Mesenchymal stem cell (in vitro differentiated cells and primary cell): ENCODE data around the gene MOV10L1.

ENCODE experiments used
- DNase-seq: peaks from one replicate; pipeline ENCODE4 v3.0.0-alpha.2; 2013
- H2AFZ ChIP-seq: one replicate; pipeline ENCODE4 v1.6.1; 2013; ENCODE audit warnings: low read depth, mild to moderate bottlenecking, control low read depth, inconsistent platforms, low read length, moderate library complexity
- H2AK5ac ChIP-seq: 2 replicates; pipeline ENCODE4 v1.6.1; 2013; ENCODE audit warnings: low read length, moderate library complexity, mild to moderate bottlenecking, inconsistent platforms; ENCODE audit not compliant: severe bottlenecking
- H2BK120ac ChIP-seq: one replicate; pipeline ENCODE4 v1.6.1; 2013; ENCODE audit warnings: low read depth, mild to moderate bottlenecking, inconsistent platforms, low read length, moderate library complexity
- H2BK12ac ChIP-seq, 2 experiments: one replicate each; pipeline ENCODE4 v1.6.1; 2013; ENCODE audit warnings: inconsistent platforms in 2 of 2, low read length in 2 of 2, mild to moderate bottlenecking in 2 of 2, moderate library complexity in 2 of 2, control low read depth in 1 of 2
- H2BK15ac ChIP-seq: one replicate; pipeline ENCODE4 v1.6.1; 2013; ENCODE audit warnings: mild to moderate bottlenecking, low read depth, inconsistent platforms; ENCODE audit not compliant: poor library complexity, severe bottlenecking
- H2BK5ac ChIP-seq: 2 replicates; pipeline ENCODE4 v1.6.1; 2013; ENCODE audit warnings: low read depth, mild to moderate bottlenecking, low read length, control low read depth, inconsistent platforms; ENCODE audit not compliant: poor library complexity, severe bottlenecking
- H3K14ac ChIP-seq, 2 experiments: one replicate each; pipeline ENCODE4 v1.6.1; 2013; ENCODE audit warnings: inconsistent platforms in 2 of 2, low read length in 2 of 2, control low read depth in 1 of 2, mild to moderate bottlenecking in 1 of 2, moderate library complexity in 1 of 2
- H3K18ac ChIP-seq, 2 experiments: one replicate each; pipeline ENCODE4 v1.6.1; 2013; ENCODE audit warnings: inconsistent platforms in 2 of 2, low read length in 2 of 2, control low read depth in 1 of 2, low read depth in 1 of 2, mild to moderate bottlenecking in 1 of 2
- H3K23ac ChIP-seq, 2 experiments: one replicate each; pipeline ENCODE4 v1.6.1; 2013; ENCODE audit warnings: inconsistent platforms in 2 of 2, low read length in 2 of 2, mild to moderate bottlenecking in 2 of 2, moderate library complexity in 2 of 2, control low read depth in 1 of 2
- H3K27ac ChIP-seq: 2 replicates; pipeline ENCODE4 v1.5.1; 2013; ENCODE audit warnings: mild to moderate bottlenecking, moderate library complexity, low read length, control low read depth, inconsistent platforms; ENCODE audit not compliant: poor library complexity, severe bottlenecking
- H3K27me3 ChIP-seq, 2 experiments: 2 replicates each; pipeline versions ENCODE4 v1.6.1 to v1.7.0; 2013; ENCODE audit warnings: low read length in 2 of 2, mild to moderate bottlenecking in 2 of 2, moderate library complexity in 2 of 2, control low read depth in 1 of 2, inconsistent platforms in 1 of 2; ENCODE audit not compliant: control insufficient read depth in 1 of 2, insufficient read depth in 1 of 2
- H3K36me3 ChIP-seq, 2 experiments: 2 replicates each; pipeline versions ENCODE4 v1.6.1 to v1.7.0; 2013; ENCODE audit warnings: low read length in 2 of 2, control low read depth in 1 of 2, inconsistent platforms in 1 of 2, low read depth in 1 of 2, mild to moderate bottlenecking in 1 of 2; ENCODE audit not compliant: insufficient read depth in 2 of 2, control insufficient read depth in 1 of 2
- H3K4ac ChIP-seq, 2 experiments: one replicate each; pipeline ENCODE4 v1.6.1; 2013; ENCODE audit warnings: inconsistent platforms in 2 of 2, low read length in 2 of 2, mild to moderate bottlenecking in 2 of 2, moderate library complexity in 2 of 2, control low read depth in 1 of 2, low read depth in 1 of 2
- H3K4me1 ChIP-seq: 2 replicates; pipeline ENCODE4 v1.6.1; 2013; ENCODE audit warnings: low read depth, low read length, control low read depth; ENCODE audit not compliant: control insufficient read depth, insufficient read depth
- H3K4me2 ChIP-seq: 2 replicates; pipeline ENCODE4 v1.6.1; 2013; ENCODE audit warnings: low read length, mild to moderate bottlenecking, inconsistent platforms; ENCODE audit not compliant: poor library complexity, severe bottlenecking
- H3K4me3 ChIP-seq, 2 experiments: 2 replicates each; pipeline versions ENCODE4 v1.5.1 to v1.7.0; 2013; ENCODE audit warnings: low read length in 2 of 2, mild to moderate bottlenecking in 2 of 2, control low read depth in 1 of 2, low read depth in 1 of 2; ENCODE audit not compliant: insufficient read depth in 1 of 2
- H3K79me1 ChIP-seq: replicated peaks from 2 replicates; pipeline ENCODE4 v1.6.1; 2013; ENCODE audit warnings: mild to moderate bottlenecking, control low read depth, low read length, inconsistent platforms; ENCODE audit not compliant: poor library complexity, severe bottlenecking
- H3K9ac ChIP-seq: 2 replicates; pipeline ENCODE4 v1.7.0; 2013; ENCODE audit warnings: mild to moderate bottlenecking, low read length, moderate library complexity
- H3K9me3 ChIP-seq: 2 replicates; pipeline ENCODE4 v1.7.0; 2013; ENCODE audit warnings: mild to moderate bottlenecking, low read length; ENCODE audit not compliant: control insufficient read depth
- H4K8ac ChIP-seq: one replicate; pipeline ENCODE4 v1.6.1; 2013; ENCODE audit warnings: inconsistent platforms, mild to moderate bottlenecking, low read length, moderate library complexity
- H4K91ac ChIP-seq: one replicate; pipeline ENCODE4 v1.6.1; 2013; ENCODE audit warnings: mild to moderate bottlenecking, low read length, inconsistent platforms
- WGBS: methylation state at CpG from one replicate; pipeline ENCODE4 v1.1.7; 2013; ENCODE audit warnings: mixed read lengths; 5-methylcytosine and 5-hydroxymethylcytosine counted together

The MOV10L1 gene

DNA sequence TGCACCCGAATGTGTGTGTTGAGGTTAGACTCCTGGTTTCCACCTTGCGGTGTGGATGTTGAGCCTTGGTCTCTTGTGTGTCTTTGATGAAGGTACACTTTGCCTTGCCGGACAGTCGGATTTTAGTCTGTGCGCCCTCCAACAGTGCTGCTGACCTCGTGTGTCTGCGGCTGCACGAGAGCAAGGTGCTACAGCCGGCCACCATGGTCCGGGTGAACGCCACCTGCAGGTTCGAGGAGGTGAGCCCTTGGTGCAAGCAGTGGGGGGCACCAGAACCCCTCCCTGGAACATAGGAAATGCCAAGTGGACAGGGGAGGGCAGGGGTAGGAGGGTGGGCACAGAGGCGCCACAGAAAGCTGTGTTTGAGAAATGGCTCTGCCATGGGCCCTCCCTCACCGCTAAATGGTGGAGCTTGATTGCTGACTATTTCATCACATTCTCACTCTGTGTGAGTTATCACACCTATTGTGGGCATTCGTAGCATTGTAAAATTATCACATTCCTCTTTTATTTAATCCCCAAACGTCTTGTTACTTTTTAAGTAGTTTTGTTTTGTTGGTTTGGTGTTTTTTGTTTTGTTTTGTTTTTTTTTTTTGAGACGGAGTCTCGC lies 54.3 kb downstream of the MOV10L1 start:
- Histone ChIP-seq H2BK5ac (no peak overlapping the region), H2AFZ (no peak overlapping the region), H4K8ac (no peak overlapping the region), H3K9ac (no peak overlapping the region), H2BK12ac (no peak overlapping the region), H3K27me3 (peaks cover 11 to 43% of the 10 kb centered on the region in 2 experiments), H3K18ac (no peak overlapping the region), H3K36me3 (no peaks in the 10 kb centered on the region), H3K4me3 (no peak overlapping the region), H2BK15ac (no peak overlapping the region), H3K4me2 (no peak overlapping the region), H4K91ac (no peak overlapping the region), H3K9me3 (no peaks in the 10 kb centered on the region), H3K79me1 (no peaks in the 10 kb centered on the region), H2BK120ac (no peak overlapping the region), H3K27ac (no peak overlapping the region), H3K4ac (no peak overlapping the region), H3K4me1 (peaks cover 8% of the 10 kb centered on the region), H3K23ac (peak overlapping the region in 1 of 2 experiments; percentile 40), H2AK5ac (no peak overlapping the region), H3K14ac (no peak overlapping the region)
- 88% methylated on average over 13 of the region's 18 CpGs for WGBS
- no peak for DNase-seq

- H2AFZ ChIP-seq = no peak overlapping the region
- H3K36me3 ChIP-seq = no peaks in the 10 kb centered on the region
- H4K8ac ChIP-seq = no peak overlapping the region
- H3K14ac ChIP-seq = peak overlapping the region in 1 of 2 experiments; percentile 21
- no peak overlapping the region for H4K91ac ChIP-seq
- no peaks in the 10 kb centered on the region for H3K79me1 ChIP-seq
- no peak overlapping the region for H2AK5ac ChIP-seq
- no peak overlapping the region for H3K4me3 ChIP-seq
- H3K27ac ChIP-seq = no peak overlapping the region
- H2BK12ac ChIP-seq = no peak overlapping the region
- peaks cover 12% of the 10 kb centered on the region for H3K4me1 ChIP-seq
- no peak overlapping the region for H2BK5ac ChIP-seq
- no peak overlapping the region for H3K4ac ChIP-seq
- no peak overlapping the region for H3K18ac ChIP-seq
- 56% methylated on average over 25 of the region's 25 CpGs for WGBS
- no peaks in the 10 kb centered on the region for H3K9me3 ChIP-seq
- H3K23ac ChIP-seq = peak overlapping the region in 1 of 2 experiments; percentile 47
- no peak overlapping the region for H3K4me2 ChIP-seq
- no peak for DNase-seq
- no peak overlapping the region for H3K9ac ChIP-seq
- no peak overlapping the region for H2BK120ac ChIP-seq
- H3K27me3 ChIP-seq = peaks cover 11 to 41% of the 10 kb centered on the region in 2 experiments
- H2BK15ac ChIP-seq = no peak overlapping the region
These were observed 56.1 kb downstream of the MOV10L1 start for GRCh38 chr22:50145721-50146438.

- no peak overlapping the region for H4K8ac ChIP-seq
- no peak overlapping the region for H3K23ac ChIP-seq
- H3K18ac ChIP-seq = no peak overlapping the region
- H2BK12ac ChIP-seq = no peak overlapping the region
- no peak overlapping the region for H3K14ac ChIP-seq
- H2BK5ac ChIP-seq = no peak overlapping the region
- peaks cover 13 to 44% of the 10 kb centered on the region in 2 experiments for H3K27me3 ChIP-seq
- H4K91ac ChIP-seq = peak overlapping the region; percentile 73
- no peak overlapping the region for H3K4me2 ChIP-seq
- H2AK5ac ChIP-seq = no peak overlapping the region
- H2BK15ac ChIP-seq = no peak overlapping the region
- H3K4ac ChIP-seq = no peak overlapping the region
- H3K9ac ChIP-seq = peak overlapping the region; percentile 38
- peaks cover 12% of the 10 kb centered on the region for H3K4me1 ChIP-seq
- H3K36me3 ChIP-seq = no peaks in the 10 kb centered on the region
- H3K79me1 ChIP-seq = no peaks in the 10 kb centered on the region
- 70% methylated on average over 24 of the region's 27 CpGs for WGBS
- no peak for DNase-seq
- no peak overlapping the region for H3K27ac ChIP-seq
- H3K9me3 ChIP-seq = no peaks in the 10 kb centered on the region
- H2AFZ ChIP-seq = no peak overlapping the region
- H2BK120ac ChIP-seq = no peak overlapping the region
- H3K4me3 ChIP-seq = no peak overlapping the region
These were observed 56.8 kb downstream of the MOV10L1 start for GRCh38 chr22:50146439-50147238.
